Gastrocnemius medialis (tissue), 4 donors: ENCODE results near the gene WFIKKN1. TPM values are rescaled to one million over a fixed set of nuclear protein-coding genes. Genes with fewer than 3 reads are reported as not detected.

Experiments
- ATAC-seq, 2 donors: fragments of 150-250 bp; one replicate each; pipeline ENCODE4 v1.9.1; 2016
- DNase-seq, 2 donors: peaks; one replicate each; pipeline ENCODE4 v3.0.0-alpha.2; 2019
- H3K27ac ChIP-seq, 4 donors: fragments of 200-600 bp; sonication (generic); 1 replicate in 1 of 4; 2 replicates in 3 of 4; pipeline ENCODE4 v1.5.1; 2016 to 2018; ENCODE audit warnings: mild to moderate bottlenecking in 2 of 4, moderate library complexity in 1 of 4
- H3K27me3 ChIP-seq, 3 donors: fragments of 200-600 bp; sonication (generic) in 2 of 3; 1 replicate in 1 of 3; 2 replicates in 2 of 3; pipeline versions ENCODE4 v1.5.1 to v1.6.0; 2016 to 2019; ENCODE audit warnings: mild to moderate bottlenecking in 1 of 3, moderate library complexity in 1 of 3
- H3K36me3 ChIP-seq, 2 donors: fragments of 200-600 bp; sonication (generic) in 1 of 2; one replicate each; pipeline ENCODE4 v1.5.1; 2017 to 2018
- H3K4me1 ChIP-seq, 2 donors: fragments of 200-600 bp; sonication (generic) in 1 of 2; one replicate each; pipeline ENCODE4 v1.5.1; 2016 to 2017; ENCODE audit warnings: mild to moderate bottlenecking in 2 of 2
- H3K4me3 ChIP-seq, 4 donors: fragments of 200-600 bp; sonication (generic) in 3 of 4; 1 replicate in 1 of 4; 2 replicates in 3 of 4; pipeline ENCODE4 v1.5.1; 2016 to 2019; ENCODE audit warnings: mild to moderate bottlenecking in 2 of 4
- H3K9me3 ChIP-seq, 3 donors: fragments of 200-600 bp; sonication (generic) in 2 of 3; 1 replicate in 1 of 3; 2 replicates in 2 of 3; pipeline ENCODE4 v1.5.1; 2016 to 2019
- CTCF ChIP-seq, 5 experiments: fragments of 450-650 bp in 3 of 5; fragments of 200-600 bp in 2 of 5; sonication (generic) in 2 of 5; IDR thresholded peaks in 4 of 5; conservative IDR thresholded peaks in 1 of 5; 1 replicate in 4 of 5; 2 replicates in 1 of 5; pipeline ENCODE4 v1.5.1; 2016 to 2019; ENCODE audit warnings: antibody characterized with exemption in 5 of 5, mild to moderate bottlenecking in 3 of 5, moderate library complexity in 3 of 5
- POLR2A ChIP-seq, 2 donors: fragments of 450-650 bp; IDR thresholded peaks; one replicate each; pipeline ENCODE4 v1.6.1; 2017; ENCODE audit warnings: antibody characterized with exemption in 2 of 2, mild to moderate bottlenecking in 2 of 2, moderate library complexity in 2 of 2
- in situ Hi-C, 4 donors: fragments of 200-750 bp; cut with MboI; loops; one replicate each; pipeline versions ENCODE4 v1.15.0 to v1.8.0; 2017; ENCODE audit warnings: low sequenced_read_pairs in 4 of 4
- intact Hi-C: fragments of 100-400 bp; cut with DNase I; formaldehyde crosslinking; loops from one replicate; pipeline ENCODE4 v1.15.1; 2023; ENCODE audit warnings: low total_unique reads
- total RNA-seq, 4 donors: library from RNA; depleted of rRNA; stranded (reverse); fragments of >200 nt; gene quantifications; one replicate each; pipeline versions ENCODE4 v1.1.0 to v1.2.3, GENCODE V29; 2016

Gene WFIKKN1
- total RNA-seq, 4 donors from 2014 or later: 0.12 to 3.2 (median 1.3) TPM

GRCh38 chr16:588639-588888, 42.2 kb upstream of the WFIKKN1 start:
- peaks cover 50 to 56% of the 10 kb centered on the region in 2 donors for H3K4me1 ChIP-seq
- peak overlapping the region; percentile 85 to 94 (median 89) for H3K4me3 ChIP-seq
- no peaks in the 10 kb centered on the region for H3K27me3 ChIP-seq
- no peaks in the 10 kb centered on the region for H3K36me3 ChIP-seq
- in situ Hi-C loops (no loop called here), intact Hi-C loops (no loop called here)
- DNase-seq (peak in 1 of 2 donors; percentile 50), ATAC-seq (peak in 1 of 2 donors; percentile 1)
- H3K27ac ChIP-seq: peak overlapping the region; percentile 96 to 99 (median 98)
- no peaks in the 10 kb centered on the region for H3K9me3 ChIP-seq
- no peak for TF ChIP-seq POLR2A (IDR thresholded peaks at IDR 0.05)
- no peak for TF ChIP-seq CTCF (IDR thresholded peaks at IDR 0.05 in 4 of 5, conservative IDR thresholded peaks at IDR 0.05 in 1 of 5)

- in situ Hi-C loops (no loop called here), intact Hi-C loops (loop anchor here (1.0 kb wide), 3 partner anchors 48 to 164 kb away; partner anchors contain the start of gene RAB11FIP3)
- peak overlapping the region; percentile 85 to 94 (median 89) for H3K4me3 ChIP-seq
- peak; percentile 96 to 97 for TF ChIP-seq POLR2A (IDR thresholded peaks at IDR 0.05)
- TF ChIP-seq CTCF (IDR thresholded peaks at IDR 0.05 in 4 of 5, conservative IDR thresholded peaks at IDR 0.05 in 1 of 5): peak in 2 of 5 experiments; percentile 8 to 13
- no peaks in the 10 kb centered on the region for H3K36me3 ChIP-seq
- DNase-seq (peak; percentile 96), ATAC-seq (peak; percentile 72 to 78)
- no peaks in the 10 kb centered on the region for H3K27me3 ChIP-seq
- H3K9me3 ChIP-seq: no peaks in the 10 kb centered on the region
- peak overlapping the region; percentile 96 to 99 (median 98) for H3K27ac ChIP-seq
- peaks cover 56 to 61% of the 10 kb centered on the region in 2 donors for H3K4me1 ChIP-seq
These were observed 41.7 kb upstream of the WFIKKN1 start for GRCh38 chr16:588889-589657.

GRCh38 chr16:589658-590187, 41.1 kb upstream of the WFIKKN1 start, which contains the start of gene RAB40C:
RAB40C (plus strand) TSS chr16:590066; CDS start chr16:590292, 226 bp downstream.
- H3K9me3 ChIP-seq: no peaks in the 10 kb centered on the region
- peak within 1 kb of the TSS; percentile 96 to 99 (median 98) for H3K27ac ChIP-seq
- no peaks in the 10 kb centered on the region for H3K27me3 ChIP-seq
- peaks cover 61 to 66% of the 10 kb centered on the region in 2 donors for H3K4me1 ChIP-seq
- no peaks in the 10 kb centered on the region for H3K36me3 ChIP-seq
- H3K4me3 ChIP-seq: peak within 1 kb of the TSS; percentile 89 to 94 (median 90)
- TF ChIP-seq POLR2A (IDR thresholded peaks at IDR 0.05) (no peak), CTCF (IDR thresholded peaks at IDR 0.05 in 4 of 5, conservative IDR thresholded peaks at IDR 0.05 in 1 of 5) (no peak)
- intact Hi-C loops (loop anchor here (1.0 kb wide), 4 partner anchors 48 to 164 kb away; partner anchors contain the start of gene RAB11FIP3), in situ Hi-C loops (no loop called here)
- DNase-seq (peak; percentile 99), ATAC-seq (peak; percentile 60 to 72)

- H3K4me1 ChIP-seq: peaks cover 67 to 69% of the 10 kb centered on the region in 2 donors
- DNase-seq: no peak
- H3K27ac ChIP-seq: peak overlapping the region; percentile 87 to 97 (median 95)
- H3K36me3 ChIP-seq: no peaks in the 10 kb centered on the region
- peak; percentile 82 to 85 for TF ChIP-seq POLR2A (IDR thresholded peaks at IDR 0.05)
- TF ChIP-seq CTCF (IDR thresholded peaks at IDR 0.05 in 4 of 5, conservative IDR thresholded peaks at IDR 0.05 in 1 of 5): no peak
- no peaks in the 10 kb centered on the region for H3K9me3 ChIP-seq
- peak in 1 of 2 donors; percentile 3 for ATAC-seq
- in situ Hi-C loops: no loop called here
- peak overlapping the region; percentile 66 to 91 (median 80) for H3K4me3 ChIP-seq
- intact Hi-C loops: loop anchor here (1.0 kb wide), 1 partner anchor 70 kb away; no protein-coding TSS in a partner anchor
- H3K27me3 ChIP-seq: no peaks in the 10 kb centered on the region
These were observed 40.5 kb upstream of the WFIKKN1 start for GRCh38 chr16:590188-590814.
